Activated CD4-positive, alpha-beta T cell treated with anti-CD3 and anti-CD28 coated beads, Interleukin-2, amount 50 U/mL, for 1 hour (primary cell): ENCODE data around the gene ATP8B1.
"Not testable (repeated sequence)": the region's sequence is repeated elsewhere in the genome, so short reads cannot be mapped to it uniquely, and the experiment has no call there.

Experiments
- DNase-seq: peaks from one replicate; pipeline ENCODE4 v3.0.0-alpha.2; 2020

The ATP8B1 gene

DNA sequence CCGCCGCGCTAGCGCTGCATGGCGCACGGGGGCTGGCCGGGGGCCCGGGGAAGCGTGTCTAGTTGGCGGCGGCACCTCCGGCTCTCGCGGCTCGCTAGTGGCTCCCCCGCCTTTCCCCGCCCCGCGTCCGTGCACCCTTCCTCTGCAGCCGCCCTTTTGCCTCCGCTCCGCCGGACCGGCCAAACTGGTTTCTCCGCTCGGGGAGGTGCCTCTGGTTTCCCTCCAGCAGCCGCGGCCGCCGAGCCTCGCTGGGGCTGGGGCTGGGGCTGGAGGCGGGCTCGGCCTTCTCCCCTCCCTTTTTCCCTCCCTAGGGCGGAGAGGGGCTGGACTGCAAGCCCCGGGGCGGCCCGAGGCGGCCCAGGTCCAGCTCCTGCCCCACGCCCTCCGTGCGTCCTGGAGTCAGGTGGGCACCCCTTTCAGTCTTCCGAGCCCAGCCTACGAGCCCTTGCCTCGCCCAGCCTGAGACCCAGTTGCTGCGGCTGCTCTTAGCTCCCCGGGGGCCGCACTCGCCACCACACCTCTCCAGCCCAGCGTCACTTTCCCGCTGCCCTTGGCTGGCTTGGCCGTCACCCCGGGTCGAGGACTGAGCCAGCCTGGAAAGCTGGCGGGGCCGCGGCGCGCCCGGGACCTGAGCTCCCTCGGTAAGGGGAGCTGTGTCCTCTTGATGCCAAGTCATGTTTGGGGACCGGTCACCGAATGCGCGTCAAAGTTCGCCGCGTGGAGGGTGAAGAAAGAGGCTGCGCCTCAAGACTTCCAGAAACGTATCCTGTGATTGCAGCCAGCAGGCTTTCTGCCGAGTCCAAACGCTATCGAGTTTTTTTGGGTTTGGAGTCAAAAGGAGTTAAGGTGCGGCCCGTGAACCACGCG is at the start of gene ATP8B1:
TSS of gene ATP8B1 (minus strand) at position 213 of the 867 bp plus-strand sequence. CDS start 71,508 bp downstream, outside the sequence.
- no peak for DNase-seq

DNA sequence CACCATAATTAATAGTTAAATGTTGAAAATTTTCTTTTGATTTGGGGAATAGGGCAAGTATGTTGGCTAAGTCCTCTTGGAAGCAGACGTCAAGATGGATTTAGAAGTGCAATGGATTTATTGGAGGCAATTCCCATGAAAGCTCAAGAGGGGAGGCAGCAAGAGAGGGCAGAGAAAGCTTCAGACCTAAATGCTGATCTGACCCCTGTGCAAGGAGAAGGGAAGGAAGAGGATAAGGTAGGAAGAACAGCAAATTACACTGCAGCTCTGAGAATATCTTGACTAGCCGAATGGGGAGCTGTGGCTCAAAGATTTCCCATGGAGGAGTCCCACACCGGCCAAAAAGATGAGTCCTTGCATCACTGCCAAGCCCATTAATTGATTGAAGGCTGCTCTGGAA is 46.9 kb upstream of the ATP8B1 start:
- no peak for DNase-seq

DNA sequence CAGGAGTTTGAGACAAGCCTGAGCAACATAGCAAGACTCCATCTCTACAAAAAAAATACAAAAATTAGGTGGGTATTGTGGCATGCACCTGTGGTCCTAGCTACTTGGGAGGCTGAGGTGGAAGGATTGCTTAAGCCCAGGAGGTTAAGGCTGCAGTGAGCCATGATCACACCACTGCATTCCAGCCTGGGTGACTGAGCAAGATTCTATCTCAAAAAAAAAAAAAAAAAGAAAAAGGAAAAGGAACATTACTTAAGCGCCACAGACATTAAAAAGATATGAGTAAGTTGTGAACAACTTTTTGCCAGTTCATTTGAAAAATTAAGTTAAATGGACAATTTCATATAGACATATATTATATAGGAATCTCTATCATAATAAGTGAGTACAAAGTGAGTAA is 45.3 kb upstream of the ATP8B1 start:
- DNase-seq, result not testable (repeated sequence)

- not testable (repeated sequence) for DNase-seq
Observed at GRCh38 chr18:57847431-57847830, 44.3 kb upstream of the ATP8B1 start.

GRCh38 chr18:57846258-57846657 is 43.1 kb upstream of the ATP8B1 start:
- DNase-seq, result no peak

DNA sequence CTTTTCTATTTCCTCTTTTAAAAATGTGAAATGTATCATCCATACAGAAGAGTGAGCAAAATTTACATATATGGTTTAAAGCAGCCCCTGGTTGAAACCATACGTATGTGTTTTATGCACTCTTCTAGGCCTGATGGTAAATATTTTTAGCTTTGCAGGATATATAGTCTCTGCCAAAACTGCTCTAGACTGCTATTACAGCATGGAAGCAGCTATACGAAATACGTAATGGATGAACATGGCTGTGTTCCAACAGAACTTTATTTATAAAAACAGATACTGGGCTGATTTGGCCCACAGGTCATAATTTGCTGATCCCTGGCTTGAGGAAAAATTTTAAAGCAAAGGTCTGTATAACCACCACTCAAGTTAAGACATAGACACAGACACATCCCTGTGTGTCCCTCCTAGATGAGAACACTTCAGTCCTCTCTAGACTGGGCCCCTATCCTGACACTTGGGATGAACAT is 42.5 kb upstream of the ATP8B1 start:
- no peak for DNase-seq

DNA sequence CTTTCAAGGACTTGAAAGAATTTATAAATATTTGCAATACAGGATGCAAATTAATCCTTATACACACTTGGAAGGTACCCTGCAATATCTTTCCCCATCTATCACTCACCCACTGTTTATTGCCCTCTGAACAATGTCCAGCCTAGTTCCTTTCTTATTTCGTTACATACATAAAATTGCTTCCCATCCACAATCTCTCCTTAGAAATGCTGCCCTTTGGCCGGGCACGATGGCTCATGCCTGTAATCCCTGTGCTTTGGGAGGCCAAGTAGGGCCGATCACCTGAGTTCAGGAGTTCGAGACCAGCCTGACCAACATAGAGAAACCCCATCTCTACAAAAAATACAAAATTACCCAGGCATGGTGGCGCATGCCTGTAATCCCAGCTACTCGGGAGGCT is 41.2 kb upstream of the ATP8B1 start:
- DNase-seq, result no peak

- no peak for DNase-seq
Observed at GRCh38 chr18:57843386-57843785, 40.3 kb upstream of the ATP8B1 start.

- no peak for DNase-seq
Observed at GRCh38 chr18:57841568-57841967, 38.5 kb upstream of the ATP8B1 start.

DNA sequence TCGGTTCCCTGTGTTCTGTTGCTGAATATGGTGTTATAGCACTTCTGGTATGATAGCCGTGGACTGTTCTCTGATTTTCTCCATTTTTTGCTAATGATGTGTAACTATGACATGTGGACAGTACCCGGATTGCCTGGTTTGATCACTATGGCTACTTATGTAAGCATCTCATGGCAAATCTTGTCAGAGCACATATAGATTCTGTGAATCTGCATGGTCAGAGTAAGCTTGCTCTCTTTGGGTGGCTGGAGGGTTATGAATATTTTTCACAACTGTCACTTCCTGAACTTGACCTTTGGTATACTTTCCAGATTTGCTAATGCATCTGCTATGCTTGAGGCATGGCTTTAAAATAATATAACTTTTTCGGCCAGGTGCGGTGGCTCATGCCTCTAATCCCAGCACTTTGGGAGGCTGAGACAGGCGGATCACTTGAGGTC is 36.8 kb upstream of the ATP8B1 start:
- no peak for DNase-seq

GRCh38 chr18:57837917-57838548 is 34.9 kb upstream of the ATP8B1 start:
- no peak for DNase-seq

DNA sequence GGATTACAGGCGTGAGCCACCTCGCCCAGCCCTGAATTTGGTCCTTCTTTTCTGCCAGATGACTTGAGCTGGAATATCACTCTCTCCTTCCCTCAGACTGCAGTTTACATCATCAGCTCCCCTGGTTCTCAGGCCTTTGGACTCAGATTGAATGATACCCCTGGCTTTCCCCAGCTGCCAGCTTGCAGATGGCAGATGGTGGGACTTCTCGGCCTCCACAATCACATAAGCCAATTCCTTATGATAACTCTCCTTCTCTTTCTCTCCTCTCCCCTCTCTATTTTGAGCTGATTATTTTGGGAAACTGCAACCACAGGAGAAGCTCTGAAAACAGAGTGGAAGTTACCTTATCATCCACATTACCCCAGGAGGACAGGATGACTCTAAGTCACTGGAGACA is 33.4 kb upstream of the ATP8B1 start:
- DNase-seq, result no peak

DNA sequence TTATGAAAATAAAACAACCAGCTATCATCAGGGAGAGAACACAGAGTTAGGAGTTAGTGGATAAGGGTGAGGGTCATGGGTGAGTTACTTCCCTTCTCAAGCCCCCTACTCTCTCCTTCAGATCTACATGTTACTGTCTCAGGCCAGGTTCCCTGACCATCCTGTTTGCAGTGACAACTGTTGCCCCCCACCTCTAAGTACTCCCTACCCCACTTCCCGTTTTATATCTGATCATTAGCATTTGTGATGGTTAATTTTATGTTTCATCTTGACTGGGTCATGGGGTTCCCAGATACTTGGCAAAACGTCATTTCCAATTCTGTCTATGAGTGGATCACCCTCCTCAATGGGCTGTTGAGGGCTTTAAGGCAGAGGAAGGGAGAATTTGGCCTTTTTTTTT is 32.8 kb upstream of the ATP8B1 start:
- no peak for DNase-seq

DNA sequence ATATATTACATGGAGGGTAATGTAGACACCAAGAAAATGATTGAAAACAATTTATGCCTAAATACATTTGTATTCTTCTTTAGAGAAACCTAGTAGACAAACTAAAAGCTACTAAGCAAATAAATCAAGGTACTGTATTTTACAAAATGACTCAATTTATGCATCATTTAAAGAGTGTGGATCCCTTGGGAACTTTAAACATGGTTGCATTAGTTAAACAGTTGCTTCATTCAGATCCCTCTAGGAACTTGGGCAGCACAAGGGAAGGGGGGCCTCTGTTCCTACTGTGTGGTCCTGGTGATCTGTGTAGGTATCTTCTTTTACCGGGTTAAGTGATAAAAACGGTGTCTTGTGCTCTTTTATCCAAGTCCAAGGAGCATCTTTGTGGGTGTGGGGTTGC is 31.5 kb upstream of the ATP8B1 start:
- no peak for DNase-seq

DNA sequence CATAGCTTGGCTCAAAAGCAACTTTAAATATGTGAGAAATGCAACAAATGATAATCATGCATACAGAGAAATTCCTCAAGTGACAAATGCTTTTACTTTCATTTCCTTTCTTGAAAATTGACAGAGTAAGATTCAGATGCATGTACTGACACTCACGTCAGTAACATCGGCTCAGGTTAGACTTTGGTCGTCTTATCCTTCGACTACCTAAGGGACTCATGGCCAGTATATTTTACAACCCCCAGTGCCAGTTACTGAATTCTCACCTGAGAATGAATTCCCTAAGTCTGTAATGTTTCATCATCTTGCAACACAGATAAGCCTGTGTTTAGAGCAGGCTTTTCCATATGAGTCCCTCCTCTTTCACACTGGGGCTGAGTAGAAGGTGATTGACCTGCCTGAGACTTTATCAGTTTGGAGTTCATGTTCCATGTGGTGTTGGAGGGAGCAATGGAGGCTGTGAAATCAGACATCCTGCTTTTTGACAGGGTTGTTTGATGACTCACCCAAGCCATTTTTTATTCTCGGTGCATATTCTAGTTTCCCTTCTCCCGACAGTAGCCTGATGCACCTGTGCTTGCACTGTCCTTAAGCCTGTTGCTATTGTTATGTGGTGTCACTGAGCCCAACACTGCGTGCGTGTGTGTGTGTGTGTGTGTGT is 30.5 kb upstream of the ATP8B1 start:
- no peak for DNase-seq

GRCh38 chr18:57832730-57833129 is 29.6 kb upstream of the ATP8B1 start:
- DNase-seq, result no peak

DNA sequence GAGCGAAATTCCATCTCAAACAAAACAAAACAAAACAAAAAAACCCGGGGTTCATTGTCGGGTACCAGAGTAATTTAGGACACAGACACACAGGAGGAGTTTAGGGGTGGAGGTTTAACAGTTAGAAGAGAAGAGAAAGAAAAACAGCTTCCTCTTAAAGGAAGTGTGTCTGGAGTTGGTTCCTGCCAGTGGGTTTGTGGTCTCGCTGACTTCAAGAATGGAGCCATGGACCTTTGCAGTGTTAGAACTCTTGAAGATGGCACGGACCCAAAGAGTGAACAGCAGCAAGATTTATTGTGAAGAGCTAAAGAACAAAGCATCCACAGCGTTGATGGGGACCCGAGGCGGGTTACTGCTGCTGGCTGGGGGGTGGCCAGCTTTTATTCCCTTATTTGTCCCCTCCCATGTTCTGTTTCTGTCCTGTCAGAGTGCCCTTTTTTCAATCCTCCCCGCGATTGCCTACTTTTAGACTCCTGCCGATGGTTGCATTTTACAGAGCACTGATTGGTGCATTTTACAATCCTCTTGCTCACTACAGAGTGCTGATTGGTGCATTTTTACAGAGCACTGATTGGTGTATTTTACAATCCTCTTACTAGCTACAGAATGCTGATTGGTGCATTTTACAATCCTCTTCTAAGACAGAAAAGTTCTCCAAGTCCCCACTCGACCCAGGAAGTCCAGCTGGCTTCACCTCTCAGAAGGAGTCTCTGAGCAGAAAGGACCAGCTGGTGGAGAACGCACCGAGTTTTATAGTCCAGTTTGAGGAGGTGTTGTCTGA is 28.7 kb upstream of the ATP8B1 start:
- DNase-seq, result no peak

- DNase-seq, result no peak
Observed at GRCh38 chr18:57827646-57828045, 24.5 kb upstream of the ATP8B1 start.

DNA sequence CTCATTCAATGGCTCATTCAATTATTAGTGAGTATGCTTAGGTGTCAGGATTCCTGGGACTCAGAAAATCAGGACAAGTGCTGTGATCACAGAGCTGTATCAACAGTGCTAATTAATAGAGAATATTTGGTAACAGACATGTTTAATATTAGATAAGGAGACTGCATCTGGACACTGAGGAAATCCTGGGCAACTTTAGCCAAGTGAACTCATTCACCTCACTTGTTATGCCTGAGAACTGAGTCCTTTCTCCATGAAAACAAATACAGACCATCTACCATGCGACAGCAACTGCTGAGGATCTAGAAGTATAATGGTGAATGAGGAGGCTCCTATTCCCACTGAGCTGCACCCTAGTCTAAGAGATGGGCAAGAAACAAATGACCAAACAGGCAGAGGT is 23.1 kb upstream of the ATP8B1 start:
- no peak for DNase-seq

GRCh38 chr18:57820583-57820982 is 17.5 kb upstream of the ATP8B1 start:
- not testable (repeated sequence) for DNase-seq

- no peak for DNase-seq
Observed at GRCh38 chr18:57819671-57820460, 16.8 kb upstream of the ATP8B1 start.

DNA sequence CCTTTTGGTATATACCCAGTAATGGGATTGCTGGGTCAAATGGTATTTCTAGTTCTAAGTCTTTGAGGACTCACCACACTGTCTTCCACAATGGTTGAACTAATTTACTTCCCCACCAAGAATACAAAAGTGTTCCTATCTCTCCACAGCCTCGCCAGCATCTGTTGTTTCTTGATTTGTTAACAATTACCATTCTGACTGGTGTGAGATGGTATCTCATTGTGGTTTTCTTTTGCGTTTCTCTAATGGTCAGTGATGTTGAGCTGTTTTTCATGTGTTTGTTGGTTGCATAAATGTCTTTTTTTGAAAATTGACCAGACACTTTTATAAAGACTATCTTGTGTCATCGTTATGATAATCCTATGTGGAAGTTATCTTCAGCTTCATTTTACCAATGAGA is 16.0 kb upstream of the ATP8B1 start:
- DNase-seq, result no peak
